NCI-H1092 (cell line): ENCODE measurements around the gene CMTM1.
"Not testable (repeated sequence)": the region's sequence is repeated elsewhere in the genome, so short reads cannot be mapped to it uniquely, and the experiment has no call there.

Experiments used
- DNase-seq: peaks from one replicate; lab custom pipeline; 2025; lab: John Stamatoyannopoulos, UW

CMTM1 gene

GRCh38 chr16:66614161-66614802, 48.0 kb downstream of the CMTM1 start:
- no peak for DNase-seq

- DNase-seq = no peak
Observed at GRCh38 chr16:66616169-66616568, 49.9 kb downstream of the CMTM1 start.

GRCh38 chr16:66616592-66616991, 50.4 kb downstream of the CMTM1 start:
- DNase-seq = no peak

GRCh38 chr16:66617010-66617434, 50.8 kb downstream of the CMTM1 start:
- DNase-seq = no peak

GRCh38 chr16:66617728-66618127, 51.5 kb downstream of the CMTM1 start:
- DNase-seq = no peak

- no peak for DNase-seq
Observed at GRCh38 chr16:66618588-66619375, 52.5 kb downstream of the CMTM1 start.

GRCh38 chr16:66619534-66620428, 53.5 kb downstream of the CMTM1 start:
- DNase-seq = no peak

GRCh38 chr16:66620429-66620795, 54.2 kb downstream of the CMTM1 start:
- no peak for DNase-seq

GRCh38 chr16:66621973-66622372, 55.7 kb downstream of the CMTM1 start:
- no peak for DNase-seq

- no peak for DNase-seq
Observed at GRCh38 chr16:66622863-66623262, 56.6 kb downstream of the CMTM1 start.

GRCh38 chr16:66623755-66624154, 57.5 kb downstream of the CMTM1 start:
- DNase-seq = no peak

GRCh38 chr16:66627611-66628378, 61.6 kb downstream of the CMTM1 start:
- not testable (repeated sequence) for DNase-seq
